Posterior cingulate gyrus (tissue), 11 donors: ENCODE data around the gene B3GNT4.
A peak's percentile ranks its signal among the peaks of the same experiment; 100 is the strongest.
"Not testable (repeated sequence)": the region's sequence is repeated elsewhere in the genome, so short reads cannot be mapped to it uniquely, and the experiment has no call there.

Experiments used
- DNase-seq, 10 donors: peaks; one replicate each; pipeline versions ENCODE4 v3.0.0 to v3.0.0-alpha.2; 2020 to 2021; ENCODE audit warnings: mixed read lengths in 3 of 10
- intact Hi-C: fragments of 100-400 bp; cut with DNase I; formaldehyde crosslinking; loops from one replicate; pipeline ENCODE4 v1.15.1; 2023

The B3GNT4 gene

DNA sequence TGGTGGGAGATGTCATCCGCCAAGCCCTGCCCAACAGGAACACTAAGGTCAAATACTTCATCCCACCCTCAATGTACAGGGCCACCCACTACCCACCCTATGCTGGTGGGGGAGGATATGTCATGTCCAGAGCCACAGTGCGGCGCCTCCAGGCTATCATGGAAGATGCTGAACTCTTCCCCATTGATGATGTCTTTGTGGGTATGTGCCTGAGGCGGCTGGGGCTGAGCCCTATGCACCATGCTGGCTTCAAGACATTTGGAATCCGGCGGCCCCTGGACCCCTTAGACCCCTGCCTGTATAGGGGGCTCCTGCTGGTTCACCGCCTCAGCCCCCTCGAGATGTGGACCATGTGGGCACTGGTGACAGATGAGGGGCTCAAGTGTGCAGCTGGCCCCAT is 3.5 kb downstream of the B3GNT4 start:
- peak in 2 of 10 donors; percentile 46 to 77 for DNase-seq
- intact Hi-C loops = no loop called here

DNA sequence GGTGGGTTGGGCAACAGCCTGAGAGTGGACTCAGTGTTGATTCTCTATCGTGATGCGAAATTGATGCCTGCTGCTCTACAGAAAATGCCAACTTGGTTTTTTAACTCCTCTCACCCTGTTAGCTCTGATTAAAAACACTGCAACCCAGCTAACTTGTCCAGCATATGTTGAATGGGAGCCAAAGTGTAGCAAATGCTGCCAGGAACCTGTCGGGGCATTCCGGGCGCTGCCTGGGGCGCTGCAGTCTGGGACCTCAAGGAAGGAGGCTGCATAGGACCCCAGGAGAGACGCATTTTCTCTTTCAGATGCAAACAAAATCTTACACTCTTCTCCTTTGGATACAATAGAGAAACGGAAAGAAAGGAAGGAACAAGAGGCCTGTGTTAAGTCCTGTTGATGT is 3.9 kb downstream of the B3GNT4 start:
- peak in 1 of 10 donors; percentile 28 for DNase-seq
- intact Hi-C loops = no loop called here

DNA sequence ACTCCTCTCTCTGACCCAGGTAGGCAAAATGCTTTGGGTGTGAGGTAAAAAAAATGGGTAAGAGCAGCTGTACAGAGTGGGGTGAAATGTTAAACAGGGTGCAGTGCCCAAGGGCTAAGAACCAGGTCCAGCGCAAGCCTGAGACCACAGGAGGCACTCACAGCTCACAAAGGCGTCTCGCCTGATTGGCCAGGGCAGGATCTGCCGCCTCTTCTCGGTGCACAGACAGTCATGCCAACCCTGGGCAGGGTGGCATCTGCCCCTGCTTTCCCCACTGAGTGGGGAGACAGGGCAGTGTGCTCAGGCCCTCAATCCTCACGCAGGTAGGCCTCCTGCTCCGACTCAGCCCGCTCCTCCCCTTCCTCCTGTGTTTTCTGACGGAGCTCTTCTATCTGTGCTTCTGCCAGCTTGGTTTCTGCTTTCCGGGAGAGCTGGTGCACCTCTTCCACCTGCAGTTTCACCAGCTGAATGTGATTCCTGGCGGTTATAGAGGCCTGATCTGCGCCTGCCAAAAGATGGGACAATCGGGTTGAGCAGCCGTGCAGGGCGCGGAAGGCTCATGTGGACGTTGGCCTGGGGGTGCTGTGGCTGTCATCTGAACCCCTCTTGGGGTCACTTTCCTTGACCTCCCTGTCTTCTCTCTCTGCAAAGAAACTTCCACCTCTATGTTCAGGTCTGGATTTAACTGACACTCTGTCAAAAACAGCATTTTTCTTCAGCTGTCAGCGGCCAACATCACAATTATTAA is 4.7 kb downstream of the B3GNT4 start:
- intact Hi-C loops = no loop called here
- peak in 2 of 10 donors; percentile 58 to 59 for DNase-seq

DNA sequence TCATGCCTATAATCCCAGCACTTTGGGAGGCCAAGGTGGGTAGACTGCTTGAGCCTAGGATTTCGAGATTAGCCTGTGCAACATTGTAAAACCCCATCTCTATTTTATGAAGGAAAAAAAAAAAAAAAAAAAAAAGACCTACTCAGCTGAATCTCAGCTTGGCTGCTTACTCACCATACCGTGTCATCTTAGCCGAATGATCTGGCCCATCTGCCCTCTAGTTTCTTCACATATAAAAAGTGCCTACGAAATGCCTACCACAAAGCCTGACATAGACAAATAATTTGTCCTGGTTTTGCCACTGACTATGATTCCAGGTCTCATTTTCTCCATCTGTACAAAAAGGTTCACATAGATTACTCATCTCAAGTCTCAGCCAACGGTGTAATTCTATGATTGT is 12.3 kb downstream of the B3GNT4 start:
- intact Hi-C loops = no loop called here
- no peak for DNase-seq

DNA sequence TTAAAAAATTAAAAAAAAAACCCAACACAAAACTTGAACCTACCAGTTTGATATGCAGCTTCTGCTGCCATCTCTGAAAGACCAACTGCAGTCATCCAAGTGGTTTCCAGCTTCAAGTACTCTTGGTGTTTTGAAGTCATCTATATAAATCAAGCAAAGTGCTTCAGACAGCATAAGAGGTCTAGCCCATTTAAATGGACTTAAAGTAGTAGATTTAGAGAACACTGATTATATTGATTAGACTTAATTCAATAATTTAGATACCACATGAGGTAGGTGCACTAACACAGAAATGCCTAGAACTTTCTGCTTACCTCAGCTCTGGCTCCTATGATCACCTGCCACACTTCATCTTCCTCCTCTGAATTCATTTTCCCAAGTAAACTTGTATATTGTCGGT is 12.9 kb downstream of the B3GNT4 start:
- DNase-seq = no peak
- intact Hi-C loops = no loop called here

DNA sequence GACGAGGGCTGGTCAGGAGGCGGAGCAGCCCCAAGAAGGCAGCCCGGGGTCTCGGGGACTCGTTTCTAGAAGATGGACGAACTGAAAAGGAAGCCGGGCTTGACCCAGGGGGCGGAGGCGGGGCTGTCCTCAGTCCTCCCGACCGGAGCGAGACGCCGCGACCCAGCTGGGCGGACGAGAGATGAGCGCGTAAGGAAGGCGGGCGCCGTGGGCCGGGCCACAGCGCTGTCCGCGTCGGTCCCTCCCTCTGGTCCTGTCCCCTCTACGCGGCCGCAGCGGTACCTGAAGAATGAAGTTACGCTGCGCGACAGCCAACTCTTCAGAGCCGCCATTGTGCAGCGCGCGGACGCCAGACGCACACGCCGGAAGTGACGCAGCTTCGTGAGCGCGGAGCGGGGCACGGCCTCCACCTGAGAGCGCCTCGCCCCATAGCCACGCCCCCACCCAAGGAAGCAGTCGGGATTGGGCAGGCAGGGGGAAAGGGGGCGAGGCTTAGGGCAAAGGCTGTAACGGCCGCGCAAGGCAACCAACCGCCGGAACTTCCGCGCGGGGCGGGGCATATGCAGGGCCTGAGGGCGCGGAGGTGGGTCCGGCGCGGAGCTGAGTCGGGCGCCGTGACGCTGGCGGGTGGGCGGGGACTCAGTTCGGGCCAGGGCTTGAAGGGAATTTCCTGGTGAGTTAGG is 22.3 kb downstream of the B3GNT4 start, which contains the start of gene DIABLO:
Gene DIABLO, minus strand, starts transcription at position 370 of the 683 bp plus-strand sequence. Its CDS starts 38 bp downstream, at position 332.
- peak; percentile 100 for DNase-seq
- intact Hi-C loops = loop anchor here (1.0 kb wide), 1 partner anchor 40 kb away; the partner anchor contains the start of gene VPS33A

DNA sequence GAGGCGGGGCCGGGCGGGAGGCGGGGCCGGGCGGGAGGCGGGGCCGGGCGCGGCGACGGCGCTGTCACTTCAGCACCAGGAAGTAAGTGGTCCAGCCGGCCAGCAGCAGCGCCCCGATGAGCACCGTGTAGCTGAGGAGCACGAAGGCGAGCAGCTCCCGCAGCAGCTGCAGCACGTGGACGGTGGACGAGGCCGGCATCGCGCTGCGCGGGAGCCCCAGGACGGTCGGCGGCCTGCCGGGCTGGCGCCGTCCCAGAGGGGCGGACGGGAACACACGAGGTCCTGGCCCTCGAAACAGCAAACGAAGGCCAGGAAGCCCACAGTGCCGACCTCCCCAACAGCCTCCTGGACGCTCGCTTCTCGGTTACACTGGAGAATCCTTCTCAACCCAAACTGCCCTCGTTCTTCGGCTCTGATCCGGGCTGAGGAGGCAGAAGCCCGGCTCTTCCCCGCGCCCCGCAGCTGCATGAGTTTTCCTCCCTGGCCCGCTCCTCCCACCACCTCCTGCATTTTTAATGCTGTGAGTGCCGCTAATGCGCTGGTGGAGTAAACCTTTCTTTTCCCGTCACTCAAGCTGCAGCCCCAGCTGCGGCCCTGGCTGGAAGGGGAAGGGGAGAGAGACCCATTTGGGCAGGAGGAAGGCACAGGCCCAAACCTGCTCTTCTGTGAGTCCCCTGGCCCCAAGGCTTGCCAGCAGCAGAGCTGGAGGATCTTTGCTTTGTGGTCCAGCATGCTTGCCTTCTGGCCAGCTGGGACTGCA is 23.0 kb downstream of the B3GNT4 start:
- peak in 1 of 10 donors; percentile 86 for DNase-seq
- intact Hi-C loops = loop anchor here (1.0 kb wide), 1 partner anchor 40 kb away; the partner anchor contains the start of gene VPS33A

DNA sequence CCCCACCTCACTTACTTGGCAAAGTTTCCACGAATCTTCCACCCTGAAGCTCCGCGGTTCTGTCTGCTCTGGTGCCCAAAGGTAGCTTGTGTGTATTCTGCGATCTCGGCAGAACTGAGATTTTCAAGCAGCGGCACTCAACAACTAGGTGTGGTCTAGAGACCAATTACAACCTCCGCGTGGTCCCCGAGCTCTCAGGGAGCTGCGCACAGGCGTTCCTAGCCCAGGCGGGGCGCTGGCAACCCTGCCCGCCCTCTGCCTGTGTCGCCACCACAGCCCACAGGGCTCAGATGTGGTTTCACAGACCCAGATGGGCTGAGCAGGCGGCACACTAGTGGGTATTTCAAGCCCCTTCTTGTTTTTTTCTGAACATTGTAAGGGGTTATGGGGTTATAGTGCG is 23.8 kb downstream of the B3GNT4 start:
- no peak for DNase-seq
- intact Hi-C loops = no loop called here

DNA sequence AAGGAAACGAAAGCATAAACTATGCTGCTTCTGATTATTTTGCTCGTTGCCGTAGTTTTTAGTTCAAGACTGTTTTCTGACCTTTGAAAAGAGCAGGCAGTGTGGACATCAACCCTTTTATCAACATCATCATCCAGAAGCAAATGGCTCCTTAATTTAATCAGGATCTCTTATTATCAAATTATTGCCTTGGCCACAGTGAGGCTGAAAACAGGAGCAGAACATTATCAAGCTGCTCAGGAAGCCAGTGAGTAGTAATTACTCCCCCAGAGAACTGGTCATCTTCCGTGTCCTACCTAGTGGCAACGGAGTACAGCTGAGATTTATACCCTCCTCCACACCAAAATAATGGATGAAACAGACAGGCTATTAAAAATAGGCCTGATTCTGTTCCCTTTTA is 24.6 kb downstream of the B3GNT4 start:
- intact Hi-C loops = no loop called here

DNA sequence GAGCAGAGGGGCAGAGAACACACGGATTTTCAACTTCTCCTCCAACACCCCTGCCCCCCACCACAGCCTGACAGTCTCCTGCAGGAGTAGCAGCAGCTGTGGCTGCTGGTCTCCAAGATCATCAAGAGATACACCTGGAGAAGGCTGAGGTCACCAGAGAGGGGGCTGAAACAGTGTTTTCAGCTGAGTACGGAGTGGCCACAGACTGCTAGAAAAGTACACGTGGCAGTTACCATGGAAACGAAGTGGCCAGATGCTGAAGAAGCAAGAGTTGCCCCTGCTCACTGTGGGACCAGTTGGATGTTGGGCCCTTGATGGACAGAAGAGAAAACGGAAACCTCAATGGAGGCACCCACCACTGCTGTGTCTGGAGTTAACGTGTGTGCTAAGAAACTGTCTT is 27.3 kb downstream of the B3GNT4 start:
- no peak for DNase-seq
- intact Hi-C loops = no loop called here

More for the DNA sequence above, 24.6 kb downstream of the B3GNT4 start:
- no peak for DNase-seq

DNA sequence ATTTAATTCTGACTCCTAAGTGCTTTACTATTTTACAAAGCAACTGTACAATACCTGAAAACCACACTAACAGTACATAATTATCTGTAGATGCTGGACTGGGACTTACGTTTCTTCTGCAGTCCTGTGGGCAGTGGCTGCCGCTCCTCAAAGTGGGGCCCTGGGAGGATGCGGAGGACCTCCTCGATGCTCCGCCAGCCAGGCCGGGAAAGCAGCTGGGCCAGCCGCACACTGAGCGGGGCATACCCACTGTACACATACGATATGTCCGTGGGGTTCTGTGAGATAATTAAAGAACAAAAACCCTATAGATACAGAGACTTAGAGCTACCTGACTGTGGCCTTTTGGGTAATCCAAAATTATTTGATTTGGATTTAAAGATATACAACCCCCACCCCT is 29.2 kb downstream of the B3GNT4 start:
- DNase-seq = no peak

DNA sequence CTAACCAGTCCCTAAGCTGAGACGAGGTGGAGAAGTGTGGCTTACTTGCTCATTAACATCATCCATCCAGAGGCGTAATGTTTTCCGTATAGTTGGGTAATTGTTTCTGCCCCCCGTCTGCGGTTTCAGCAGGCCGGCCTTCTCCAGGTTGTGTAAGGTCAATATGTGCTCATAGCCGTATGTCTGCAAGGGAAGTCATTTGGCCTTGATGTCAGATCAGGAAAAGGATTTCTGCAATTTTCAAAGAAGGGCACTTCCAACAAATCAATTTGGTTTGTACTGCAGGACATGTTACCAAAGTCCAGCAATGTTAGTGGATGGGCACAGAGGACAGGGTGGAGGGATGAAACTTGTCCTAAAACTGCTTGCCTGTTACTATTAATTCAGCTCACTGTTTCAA is 32.2 kb downstream of the B3GNT4 start:
- no peak for DNase-seq

More for the DNA sequence above, 29.2 kb downstream of the B3GNT4 start:
- intact Hi-C loops = no loop called here

DNA sequence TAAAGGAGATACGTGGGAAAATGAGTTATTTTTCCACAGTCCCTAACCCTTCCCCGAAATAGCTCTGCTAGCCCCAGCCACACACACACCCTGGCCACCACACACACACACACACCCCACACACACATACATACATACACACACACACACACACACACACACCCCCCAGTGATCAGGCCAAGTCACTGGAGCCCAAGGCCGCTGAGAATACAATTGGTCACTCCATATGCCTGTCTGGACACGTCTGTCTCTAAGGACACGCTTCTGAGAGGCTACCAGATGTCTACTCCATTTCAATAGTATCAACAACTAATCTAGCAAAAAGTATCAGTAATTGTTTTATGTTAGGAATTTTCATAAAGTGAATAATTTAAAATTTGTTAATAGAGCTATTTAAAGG is 35.4 kb downstream of the B3GNT4 start:
- intact Hi-C loops = no loop called here
- no peak for DNase-seq

More for the DNA sequence above, 32.2 kb downstream of the B3GNT4 start:
- intact Hi-C loops = no loop called here

DNA sequence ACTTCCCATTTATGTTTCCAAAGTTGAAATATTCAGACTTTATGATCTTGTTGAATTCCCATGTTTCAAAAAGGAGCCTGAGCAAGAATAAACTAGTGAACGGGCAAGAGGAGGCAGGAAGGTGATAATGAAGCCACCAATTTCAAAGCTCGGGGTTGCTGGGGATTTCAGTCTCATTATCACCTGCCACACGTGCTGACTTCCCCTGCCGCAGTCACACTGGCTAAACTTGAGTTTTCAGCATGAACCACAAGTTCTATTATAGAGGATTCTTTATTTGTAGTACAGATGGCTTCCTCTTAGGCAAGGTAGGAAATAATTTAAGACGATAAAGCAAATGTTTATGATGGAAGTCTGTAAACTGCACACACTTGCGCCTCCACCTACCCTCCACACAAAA is 40.5 kb downstream of the B3GNT4 start:
- intact Hi-C loops = no loop called here
- no peak for DNase-seq

DNA sequence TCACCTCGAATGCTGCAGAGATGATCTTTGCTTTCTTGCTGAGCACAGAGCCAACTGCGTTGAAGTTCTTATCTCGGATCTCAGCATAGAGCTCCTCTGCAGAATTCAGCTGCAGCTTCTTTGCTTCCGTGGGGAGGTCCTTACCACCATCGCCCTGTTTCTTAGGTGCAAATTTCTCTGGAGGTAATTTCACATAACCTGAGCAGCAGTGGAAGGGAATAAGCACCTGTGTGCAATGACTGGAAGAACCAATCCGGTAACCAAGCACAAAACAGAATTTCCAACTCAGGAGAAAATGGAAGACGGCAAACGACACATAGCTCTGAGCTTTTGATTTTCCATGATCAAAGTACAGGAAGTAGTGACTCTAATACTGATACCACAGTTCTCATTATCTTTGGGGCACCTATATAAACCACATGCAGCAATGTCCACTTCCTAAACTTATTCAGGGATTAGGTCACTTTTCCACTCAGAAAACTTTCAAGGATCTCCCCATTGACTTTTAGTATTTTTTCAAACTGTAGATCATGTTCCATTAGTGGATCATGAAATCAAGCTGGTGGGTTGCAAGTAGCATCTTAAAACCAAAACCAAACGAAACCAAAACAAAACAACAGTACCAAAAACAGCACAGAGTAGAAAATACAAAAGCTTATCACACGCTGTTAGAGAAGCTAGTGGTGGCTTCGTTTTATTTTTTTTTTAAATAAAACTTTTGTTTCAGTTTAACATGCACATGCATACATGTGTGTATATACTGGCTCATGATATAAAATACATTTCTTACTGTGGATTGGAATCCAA is 41.3 kb downstream of the B3GNT4 start:
- intact Hi-C loops = no loop called here
- no peak for DNase-seq

DNA sequence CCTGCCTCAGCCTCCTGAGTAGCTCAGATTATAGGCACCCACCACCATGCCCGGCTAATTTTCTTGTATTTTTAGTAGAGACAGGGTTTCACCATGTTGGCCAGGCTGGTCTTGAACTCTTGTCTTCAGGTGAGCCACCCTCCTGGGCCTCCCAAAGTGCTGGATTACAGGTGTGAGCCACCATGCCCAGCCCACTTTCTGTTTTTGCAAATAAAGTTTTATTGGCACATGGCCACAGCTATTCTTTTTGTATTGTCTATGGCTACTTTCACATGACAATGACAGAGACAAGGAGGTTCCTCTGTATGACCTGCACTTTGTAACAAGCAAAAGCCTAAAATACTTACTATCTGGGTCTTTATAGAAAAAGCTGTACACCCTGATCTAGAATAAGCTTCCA is 42.0 kb downstream of the B3GNT4 start:
- peak in 1 of 10 donors; percentile 8 for DNase-seq
- intact Hi-C loops = no loop called here

DNA sequence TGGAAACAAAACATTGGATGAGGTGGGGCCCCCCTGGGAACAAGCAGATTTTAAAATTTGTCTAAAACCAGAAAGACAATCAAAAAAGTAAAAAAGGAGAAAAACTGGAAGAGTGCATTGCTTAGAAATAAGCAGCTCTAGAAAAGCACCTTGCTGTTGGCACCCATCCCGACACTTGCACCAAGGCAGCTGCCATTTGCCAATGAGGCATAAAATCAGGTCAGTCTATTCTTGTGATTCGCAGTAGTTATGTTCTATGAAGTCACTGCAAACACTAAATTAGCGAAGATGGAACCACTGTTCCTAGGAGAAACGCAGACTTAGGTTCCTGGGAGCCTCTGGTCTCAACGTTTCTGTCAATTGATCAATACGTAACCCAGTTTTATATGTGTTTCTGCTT is 46.5 kb downstream of the B3GNT4 start:
- peak in 1 of 10 donors; percentile 60 for DNase-seq
- intact Hi-C loops = no loop called here

DNA sequence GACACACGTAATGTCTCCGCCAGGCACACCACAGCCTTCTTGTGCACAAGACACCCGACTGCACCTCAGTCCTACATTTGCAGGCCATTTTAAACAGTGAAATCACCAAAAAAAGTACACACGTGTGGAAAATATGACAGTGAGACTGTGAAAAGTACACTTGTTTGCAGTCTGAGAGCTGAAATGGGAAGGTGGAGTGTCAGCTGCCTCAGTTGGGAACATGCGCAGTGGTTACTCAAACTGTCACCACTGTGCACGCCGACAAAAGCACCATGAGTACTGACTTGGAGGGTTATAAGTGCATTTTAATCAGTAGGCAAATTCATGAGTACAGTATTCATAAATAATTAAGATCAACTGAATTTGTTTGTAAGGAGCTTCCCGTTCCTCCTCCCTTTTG is 47.0 kb downstream of the B3GNT4 start:
- DNase-seq = no peak
- intact Hi-C loops = no loop called here

DNA sequence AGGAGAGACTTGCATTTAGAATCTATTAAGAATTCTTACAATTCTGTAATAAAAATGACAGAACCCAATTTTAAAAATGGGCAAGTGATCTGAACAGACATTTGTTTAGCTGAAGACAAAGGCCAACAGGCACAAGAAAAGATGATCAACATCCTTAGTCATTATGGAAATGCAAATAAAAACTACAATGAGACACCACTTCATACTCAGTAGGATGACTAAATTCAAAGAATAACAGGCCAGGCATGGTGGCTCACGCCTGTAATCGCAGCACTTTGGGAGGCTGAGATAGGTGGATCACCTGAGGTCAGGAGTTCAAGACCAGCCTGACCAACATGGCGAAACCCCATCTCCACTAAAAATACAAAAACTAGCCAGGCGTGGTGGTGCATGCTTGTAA is 55.0 kb downstream of the B3GNT4 start:
- DNase-seq, intact Hi-C loops: not testable (repeated sequence)
